Liver (tissue), 9 donors: ENCODE data around the gene CC2D1B. TPM values are rescaled to one million over a fixed set of nuclear protein-coding genes. Genes with fewer than 3 reads are reported as not detected.

ENCODE experiments used
- DNase-seq: peaks from one replicate; pipeline ENCODE4 v3.0.0-alpha.2; 2017; ENCODE audit warnings: low spot score
- H3K27ac ChIP-seq, 2 donors: one replicate each; pipeline ENCODE4 v1.7.0; 2013; ENCODE audit warnings: inconsistent platforms in 2 of 2, low read length in 2 of 2, control low read depth in 1 of 2, low read depth in 1 of 2, mild to moderate bottlenecking in 1 of 2
- H3K27me3 ChIP-seq, 4 donors: one replicate each; pipeline versions ENCODE4 v1.6.1 to v1.7.0; 2013; ENCODE audit warnings: low read length in 3 of 4, inconsistent platforms in 1 of 4, mild to moderate bottlenecking in 1 of 4, moderate library complexity in 1 of 4; ENCODE audit not compliant: control insufficient read depth in 4 of 4, insufficient read depth in 4 of 4
- H3K36me3 ChIP-seq, 4 donors: one replicate each; pipeline versions ENCODE4 v1.6.1 to v1.7.0; 2013; ENCODE audit warnings: low read length in 3 of 4, mild to moderate bottlenecking in 3 of 4, low read depth in 1 of 4, moderate library complexity in 1 of 4; ENCODE audit not compliant: control insufficient read depth in 4 of 4, insufficient read depth in 3 of 4
- H3K4me1 ChIP-seq, 4 donors: one replicate each; pipeline versions ENCODE4 v1.6.1 to v1.7.0; 2013; ENCODE audit warnings: low read length in 3 of 4, mild to moderate bottlenecking in 3 of 4, moderate library complexity in 1 of 4; ENCODE audit not compliant: control insufficient read depth in 4 of 4, insufficient read depth in 4 of 4
- H3K4me3 ChIP-seq, 3 donors: one replicate each; pipeline versions ENCODE4 v1.6.1 to v1.7.0; 2013; ENCODE audit warnings: low read length in 3 of 3, control low read depth in 1 of 3, low read depth in 1 of 3, mild to moderate bottlenecking in 1 of 3
- H3K9ac ChIP-seq, 2 donors: one replicate each; pipeline ENCODE4 v1.7.0; 2013; ENCODE audit warnings: low read length in 2 of 2, mild to moderate bottlenecking in 2 of 2, moderate library complexity in 2 of 2, control low read depth in 1 of 2, low read depth in 1 of 2
- H3K9me3 ChIP-seq, 4 donors: one replicate each; pipeline versions ENCODE4 v1.6.1 to v1.7.0; 2013; ENCODE audit warnings: low read length in 3 of 4; ENCODE audit not compliant: control insufficient read depth in 4 of 4
- ATF3 ChIP-seq: IDR thresholded peaks from 2 replicates; pipeline ENCODE4 v1.6.1; 2016; ENCODE audit warnings: antibody characterized with exemption
- CTCF ChIP-seq: fragments of 150-350 bp; IDR thresholded peaks from 2 replicates; pipeline ENCODE4 v1.5.1; 2017; ENCODE audit warnings: improper control_type of control experiment, low read depth, low read length; ENCODE audit not compliant: missing input control
- EGR1 ChIP-seq, 2 donors: IDR thresholded peaks; 2 replicates each; pipeline ENCODE4 v1.6.1; 2016 to 2018; ENCODE audit warnings: antibody characterized with exemption in 2 of 2, low read depth in 2 of 2
- FOXA1 ChIP-seq: IDR thresholded peaks from 2 replicates; pipeline ENCODE4 v1.6.1; 2016; ENCODE audit warnings: antibody characterized with exemption
- FOXA2 ChIP-seq: IDR thresholded peaks from 2 replicates; pipeline ENCODE4 v1.6.1; 2016; ENCODE audit warnings: antibody characterized with exemption
- GABPA ChIP-seq, 2 donors: IDR thresholded peaks in 1 of 2; conservative IDR thresholded peaks in 1 of 2; 2 replicates each; pipeline ENCODE4 v1.6.1; 2016; ENCODE audit warnings: antibody characterized with exemption in 2 of 2, mild to moderate bottlenecking in 1 of 2, moderate library complexity in 1 of 2
- HNF4A ChIP-seq, 2 donors: conservative IDR thresholded peaks; 2 replicates each; pipeline ENCODE4 v1.6.1; 2016; ENCODE audit warnings: antibody characterized with exemption in 2 of 2, mild to moderate bottlenecking in 2 of 2
- HNF4G ChIP-seq: IDR thresholded peaks from 2 replicates; pipeline ENCODE4 v1.6.1; 2016; ENCODE audit warnings: antibody characterized with exemption
- JUND ChIP-seq, 2 donors: IDR thresholded peaks; 2 replicates each; pipeline ENCODE4 v1.6.1; 2016; ENCODE audit warnings: antibody characterized with exemption in 2 of 2
- MAX ChIP-seq: IDR thresholded peaks from 2 replicates; pipeline ENCODE4 v1.6.1; 2016; ENCODE audit warnings: antibody characterized with exemption
- NR2F2 ChIP-seq: IDR thresholded peaks from 2 replicates; pipeline ENCODE4 v1.6.1; 2016; ENCODE audit warnings: antibody characterized with exemption
- RAD21 ChIP-seq, 2 donors: IDR thresholded peaks; 2 replicates each; pipeline ENCODE4 v1.6.1; 2016; ENCODE audit warnings: antibody characterized with exemption in 2 of 2, mild to moderate bottlenecking in 2 of 2
- REST ChIP-seq: IDR thresholded peaks from 2 replicates; pipeline ENCODE4 v1.6.1; 2016; ENCODE audit warnings: antibody characterized with exemption, mild to moderate bottlenecking
- RXRA ChIP-seq, 2 donors: IDR thresholded peaks; 2 replicates each; pipeline ENCODE4 v1.6.1; 2017 to 2018; ENCODE audit warnings: antibody characterized with exemption in 2 of 2, mild to moderate bottlenecking in 1 of 2
- SP1 ChIP-seq: IDR thresholded peaks from 2 replicates; pipeline ENCODE4 v1.6.1; 2018; ENCODE audit warnings: antibody characterized with exemption, mild to moderate bottlenecking
- TAF1 ChIP-seq: conservative IDR thresholded peaks from 2 replicates; pipeline ENCODE4 v1.6.1; 2016; ENCODE audit warnings: antibody characterized with exemption, mild to moderate bottlenecking
- YY1 ChIP-seq: IDR thresholded peaks from 2 replicates; pipeline ENCODE4 v1.6.1; 2016; ENCODE audit warnings: antibody characterized with exemption, mild to moderate bottlenecking
- ZBTB33 ChIP-seq: IDR thresholded peaks from 2 replicates; pipeline ENCODE4 v1.6.1; 2016; ENCODE audit warnings: antibody characterized with exemption
- WGBS: extraction: QIAGEN DNeasy Blood & Tissue Kit; methylation state at CpG from one replicate; pipeline ENCODE4 v1.1.7; 2013; 5-methylcytosine and 5-hydroxymethylcytosine counted together
- polyA plus RNA-seq, 2 donors: library from polyadenylated mRNA; stranded (reverse) in 1 of 2; unstranded in 1 of 2; fragments of 200-250 nt in 1 of 2; fragments of >200 nt in 1 of 2; fragmentation: Nextera tagmentation in 1 of 2; extraction: Ambion mirVana in 1 of 2; gene quantifications; one replicate each; pipeline versions ENCODE4 v1.2.1 to v1.2.3, GENCODE V29; 2013 to 2015
- total RNA-seq, 2 donors: library from RNA; depleted of rRNA; stranded (reverse); fragments of >200 nt; gene quantifications; one replicate each; pipeline ENCODE4 v1.2.3, GENCODE V29; 2014
- donor health status: healthy.
- donor health status: healthy.
- donor health status: healthy.
- donor health status: healthy.
- donor health status: healthy.

Gene CC2D1B
- total and polyA plus RNA-seq, 4 donors: 4.5 to 15.7 (median 7.5) TPM

- TF ChIP-seq CTCF (no peak), EGR1 (IDR thresholded peaks at IDR 0.05; ENCODE audit: low read depth in 2 of 2) (no peak)
These were observed 19.4 kb downstream of the CC2D1B start (continued) for GRCh38 chr1:52346653-52347052.

GRCh38 chr1:52345252-52345651 is 20.8 kb downstream of the CC2D1B start:
- peak overlapping the region in 1 of 2 donors; percentile 55 for H3K27ac ChIP-seq
- H3K4me3 ChIP-seq: no peak overlapping the region
- H3K9me3 ChIP-seq: no peaks in the 10 kb centered on the region
- H3K4me1 ChIP-seq: peaks cover 0 to 26% (median 12%) of the 10 kb centered on the region in 4 donors
- TF ChIP-seq ZBTB33 (peak; percentile 59), EGR1 (IDR thresholded peaks at IDR 0.05; ENCODE audit: low read depth in 2 of 2) (no peak), FOXA1 (no peak), FOXA2 (peak; percentile 33), RXRA (IDR thresholded peaks at IDR 0.05) (peak in 1 of 2 donors; percentile 67), SP1 (no peak), YY1 (peak; percentile 46), RAD21 (IDR thresholded peaks at IDR 0.05) (peak in 1 of 2 donors; percentile 11), TAF1 (no peak), HNF4A (conservative IDR thresholded peaks at IDR 0.05) (peak in 1 of 2 donors; percentile 43), HNF4G (no peak), CTCF (no peak), GABPA (IDR thresholded peaks at IDR 0.05 in 1 of 2, conservative IDR thresholded peaks at IDR 0.05 in 1 of 2) (no peak), REST (no peak), ATF3 (peak; percentile 60), NR2F2 (no peak), JUND (IDR thresholded peaks at IDR 0.05) (peak in 1 of 2 donors; percentile 43), MAX (peak; percentile 18)
- WGBS: 57% methylated on average over 2 of the region's 2 CpGs
- no peaks in the 10 kb centered on the region for H3K27me3 ChIP-seq
- no peak overlapping the region for H3K9ac ChIP-seq
- peaks cover 0 to 1% (median 0%) of the 10 kb centered on the region in 4 donors for H3K36me3 ChIP-seq
- DNase-seq: no peak
